HEK293 (cell line): ENCODE results near the gene OSBPL10.
"Not testable (repeated sequence)": the region's sequence is repeated elsewhere in the genome, so short reads cannot be mapped to it uniquely, and the experiment has no call there.

ENCODE experiments used
- ZNF2 ChIP-seq: fragments of 450-650 bp; formaldehyde crosslinking; IDR thresholded peaks from 2 replicates; pipeline ENCODE4 v1.5.1; 2016; ENCODE audit warnings: missing biosample characterization, missing genetic modification characterization
- ZNF398 ChIP-seq: fragments of 450-650 bp; formaldehyde crosslinking; IDR thresholded peaks from 2 replicates; pipeline ENCODE4 v1.5.1; 2017; ENCODE audit warnings: missing biosample characterization, missing genetic modification characterization
- ZXDB ChIP-seq: fragments of 450-650 bp; formaldehyde crosslinking; IDR thresholded peaks from 2 replicates; pipeline ENCODE4 v1.5.1; 2016; ENCODE audit warnings: missing biosample characterization, missing genetic modification characterization
- TF ChIP-seq, protein P1 (sequence below): fragments of 450-650 bp; formaldehyde crosslinking; IDR thresholded peaks from 2 replicates; pipeline ENCODE4 v1.5.1; 2016; ENCODE audit warnings: missing biosample characterization, missing genetic modification characterization
- TF ChIP-seq, protein P2 (sequence below): fragments of 450-650 bp; formaldehyde crosslinking; IDR thresholded peaks from 2 replicates; pipeline ENCODE4 v1.5.1; 2016; ENCODE audit warnings: missing biosample characterization, missing genetic modification characterization, low read depth

DNA sequence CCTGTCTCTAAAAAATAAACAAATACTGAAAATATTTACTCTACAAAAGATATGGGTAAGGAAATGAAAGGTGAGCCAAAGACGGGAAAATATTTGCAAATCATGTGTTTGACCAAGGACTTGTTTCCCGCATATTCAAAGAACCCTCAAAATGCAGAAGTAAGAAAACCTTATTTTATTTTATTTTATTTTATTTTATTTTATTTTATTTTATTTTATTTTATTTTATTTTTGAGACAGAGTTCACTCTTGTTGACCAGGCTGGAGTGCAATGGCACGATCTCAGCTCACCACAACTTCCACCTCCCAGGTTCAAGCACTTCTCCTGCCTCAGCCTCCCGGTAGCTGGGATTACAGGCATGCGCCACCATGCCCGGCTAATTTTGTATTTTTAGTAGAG, 11.9 kb upstream of the OSBPL10 start:
- TF ChIP-seq, protein P1, sequence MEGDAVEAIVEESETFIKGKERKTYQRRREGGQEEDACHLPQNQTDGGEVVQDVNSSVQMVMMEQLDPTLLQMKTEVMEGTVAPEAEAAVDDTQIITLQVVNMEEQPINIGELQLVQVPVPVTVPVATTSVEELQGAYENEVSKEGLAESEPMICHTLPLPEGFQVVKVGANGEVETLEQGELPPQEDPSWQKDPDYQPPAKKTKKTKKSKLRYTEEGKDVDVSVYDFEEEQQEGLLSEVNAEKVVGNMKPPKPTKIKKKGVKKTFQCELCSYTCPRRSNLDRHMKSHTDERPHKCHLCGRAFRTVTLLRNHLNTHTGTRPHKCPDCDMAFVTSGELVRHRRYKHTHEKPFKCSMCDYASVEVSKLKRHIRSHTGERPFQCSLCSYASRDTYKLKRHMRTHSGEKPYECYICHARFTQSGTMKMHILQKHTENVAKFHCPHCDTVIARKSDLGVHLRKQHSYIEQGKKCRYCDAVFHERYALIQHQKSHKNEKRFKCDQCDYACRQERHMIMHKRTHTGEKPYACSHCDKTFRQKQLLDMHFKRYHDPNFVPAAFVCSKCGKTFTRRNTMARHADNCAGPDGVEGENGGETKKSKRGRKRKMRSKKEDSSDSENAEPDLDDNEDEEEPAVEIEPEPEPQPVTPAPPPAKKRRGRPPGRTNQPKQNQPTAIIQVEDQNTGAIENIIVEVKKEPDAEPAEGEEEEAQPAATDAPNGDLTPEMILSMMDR (tag by site-specific recombination) = not testable (repeated sequence)
- not testable (repeated sequence) for TF ChIP-seq ZXDB (tag by site-specific recombination); ZNF2; ZNF398 (tag by site-specific recombination)
- TF ChIP-seq, protein P2, sequence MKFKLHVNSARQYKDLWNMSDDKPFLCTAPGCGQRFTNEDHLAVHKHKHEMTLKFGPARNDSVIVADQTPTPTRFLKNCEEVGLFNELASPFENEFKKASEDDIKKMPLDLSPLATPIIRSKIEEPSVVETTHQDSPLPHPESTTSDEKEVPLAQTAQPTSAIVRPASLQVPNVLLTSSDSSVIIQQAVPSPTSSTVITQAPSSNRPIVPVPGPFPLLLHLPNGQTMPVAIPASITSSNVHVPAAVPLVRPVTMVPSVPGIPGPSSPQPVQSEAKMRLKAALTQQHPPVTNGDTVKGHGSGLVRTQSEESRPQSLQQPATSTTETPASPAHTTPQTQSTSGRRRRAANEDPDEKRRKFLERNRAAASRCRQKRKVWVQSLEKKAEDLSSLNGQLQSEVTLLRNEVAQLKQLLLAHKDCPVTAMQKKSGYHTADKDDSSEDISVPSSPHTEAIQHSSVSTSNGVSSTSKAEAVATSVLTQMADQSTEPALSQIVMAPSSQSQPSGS (tag by site-specific recombination) = not testable (repeated sequence)
